Stimulated activated CD8-positive, alpha-beta memory T cell treated with anti-CD3 and anti-CD28 coated beads, Interleukin-4, amount 100 ng/mL, for 1 hour (primary cell): ENCODE results near the gene STARD8.

Experiments
- DNase-seq, 2 donors: peaks; one replicate each; pipeline ENCODE4 v3.0.0-alpha.2; 2020; ENCODE audit warnings: low read depth in 2 of 2, low spot score in 1 of 2

Gene STARD8

DNA sequence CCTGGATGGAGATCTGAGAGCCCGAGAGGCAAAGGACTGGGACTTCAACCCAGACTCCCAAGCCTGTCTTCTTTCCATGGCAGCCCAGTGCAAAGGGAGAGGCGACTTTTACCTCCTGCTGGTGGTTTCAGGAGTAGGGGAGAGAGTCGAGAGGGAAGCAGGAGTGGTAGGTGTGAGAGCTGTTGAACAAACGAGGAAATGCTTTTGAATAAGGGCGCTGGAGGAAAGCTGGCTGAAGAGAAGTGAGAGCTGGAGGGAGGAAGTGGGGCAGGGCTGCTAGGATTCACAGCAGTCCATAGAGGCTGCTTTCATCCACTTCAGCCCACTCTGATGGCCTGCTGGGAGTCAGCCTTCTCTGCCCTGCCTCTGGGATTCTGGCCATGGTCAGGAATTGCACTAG, 99.5 kb downstream of the STARD8 start:
- no peak for DNase-seq

DNA sequence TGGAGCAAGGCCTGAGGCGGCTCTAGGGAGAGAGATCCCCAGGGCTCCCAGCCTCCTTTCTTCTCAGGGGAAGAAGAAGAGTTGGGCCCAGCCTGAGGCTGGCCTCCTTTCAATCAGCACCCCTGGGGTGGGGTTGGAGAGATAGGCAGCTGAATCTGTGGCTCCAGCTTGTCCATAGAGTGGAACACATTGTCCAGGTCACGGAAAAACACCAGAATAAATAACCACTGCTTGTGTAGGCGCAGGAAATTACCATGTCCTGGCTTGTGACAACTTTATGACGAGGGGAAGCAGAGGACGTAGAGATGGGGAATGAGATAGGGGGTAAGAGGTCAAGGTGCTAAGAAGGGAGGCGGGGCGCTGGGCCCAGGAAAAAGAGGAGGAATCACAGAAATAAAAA, 100.6 kb downstream of the STARD8 start:
- no peak for DNase-seq

DNA sequence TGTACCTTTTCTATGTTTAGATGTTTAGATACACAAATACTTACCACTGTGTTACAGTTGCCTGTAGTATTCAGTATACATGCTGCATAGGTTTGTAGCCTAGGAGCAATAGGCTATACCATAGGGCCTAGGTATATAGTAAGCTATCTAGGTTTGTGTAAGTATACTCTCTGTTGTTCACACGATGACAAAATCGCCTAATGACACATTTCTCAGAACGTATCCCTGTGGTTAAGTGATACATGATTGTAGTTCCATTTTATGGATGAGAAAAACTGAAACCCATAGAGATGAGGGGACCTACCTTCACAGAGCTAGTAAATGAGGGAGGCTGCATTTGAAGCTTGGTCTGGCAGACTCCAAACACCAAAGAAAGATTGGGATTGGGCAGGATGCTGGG, 102.0 kb downstream of the STARD8 start:
- DNase-seq = no peak

DNA sequence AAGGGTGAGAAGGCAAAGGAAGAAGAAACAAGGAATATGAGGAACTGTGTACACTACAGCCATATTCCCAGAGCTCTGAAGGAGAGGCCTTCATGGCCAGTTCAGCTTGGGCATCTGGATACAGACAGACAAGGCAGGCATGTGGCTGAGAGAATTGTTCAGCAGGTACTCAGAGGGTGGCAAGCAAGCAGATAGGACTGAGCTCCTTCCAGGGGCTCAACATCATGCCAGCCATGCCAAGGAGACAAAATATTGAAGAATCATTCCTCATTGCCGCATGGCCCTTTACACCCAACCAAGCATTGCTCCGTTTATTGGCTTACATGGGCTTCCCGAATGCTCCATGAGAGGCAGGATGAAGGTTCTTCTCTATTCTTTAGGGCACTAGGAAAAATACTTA, 102.8 kb downstream of the STARD8 start:
- no peak for DNase-seq

DNA sequence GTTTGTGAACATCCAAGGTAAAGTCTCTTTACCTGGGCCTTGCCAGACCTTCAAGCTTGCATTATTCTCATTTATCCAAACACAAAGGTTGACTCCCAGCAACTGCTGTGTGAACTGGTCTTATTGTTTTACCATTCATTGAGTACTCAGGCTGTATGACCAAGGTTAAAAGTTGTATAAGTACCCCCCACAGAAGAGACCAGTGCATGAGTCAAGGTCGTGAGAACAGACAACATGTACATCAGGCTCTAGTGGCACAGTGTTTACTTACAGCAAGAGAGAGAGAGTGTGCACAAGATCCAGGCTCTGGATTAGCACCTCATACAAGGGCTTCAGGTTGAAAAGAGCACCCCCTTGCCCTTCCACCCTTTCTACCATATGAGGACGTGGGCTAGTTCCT, 103.9 kb downstream of the STARD8 start:
- DNase-seq = no peak

DNA sequence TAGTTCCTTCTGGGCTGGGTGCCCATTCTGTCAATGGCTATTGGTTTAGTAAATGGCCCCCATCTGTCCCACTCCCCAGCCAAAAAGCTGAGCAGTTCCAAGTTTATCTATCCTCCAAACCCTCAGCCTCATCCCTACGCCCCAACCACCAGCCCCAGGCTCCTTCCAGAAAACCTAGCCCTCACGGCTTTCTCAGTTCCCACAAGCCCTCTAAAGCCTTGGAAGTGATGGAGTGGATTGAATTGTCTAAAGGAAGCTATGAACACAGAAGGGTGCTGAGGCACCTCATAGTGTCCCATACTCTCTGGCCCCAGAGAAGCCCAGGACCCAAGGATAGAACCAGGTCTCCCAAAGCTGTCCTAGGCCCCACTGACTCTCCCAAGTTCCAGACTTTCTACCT, 105.8 kb downstream of the STARD8 start:
- no peak for DNase-seq

DNA sequence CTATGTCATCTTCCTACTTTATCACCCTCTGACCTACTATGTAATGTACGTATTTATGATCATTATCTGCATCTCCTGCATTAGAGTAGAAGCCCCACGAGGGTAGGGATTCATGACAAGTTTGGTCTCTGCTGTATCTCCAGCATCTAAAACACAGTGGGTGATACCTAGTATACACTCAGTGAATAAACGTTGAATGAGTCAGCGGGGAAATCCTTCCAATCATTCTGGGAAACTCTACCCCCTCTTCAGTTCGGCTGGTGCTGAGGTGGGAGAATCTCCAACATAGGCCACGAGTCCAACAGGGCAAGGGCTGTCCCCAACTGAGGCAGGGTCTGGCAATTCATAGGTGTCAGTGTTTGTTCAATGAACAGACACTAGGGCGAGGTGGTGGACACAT, 106.9 kb downstream of the STARD8 start:
- DNase-seq = no peak

DNA sequence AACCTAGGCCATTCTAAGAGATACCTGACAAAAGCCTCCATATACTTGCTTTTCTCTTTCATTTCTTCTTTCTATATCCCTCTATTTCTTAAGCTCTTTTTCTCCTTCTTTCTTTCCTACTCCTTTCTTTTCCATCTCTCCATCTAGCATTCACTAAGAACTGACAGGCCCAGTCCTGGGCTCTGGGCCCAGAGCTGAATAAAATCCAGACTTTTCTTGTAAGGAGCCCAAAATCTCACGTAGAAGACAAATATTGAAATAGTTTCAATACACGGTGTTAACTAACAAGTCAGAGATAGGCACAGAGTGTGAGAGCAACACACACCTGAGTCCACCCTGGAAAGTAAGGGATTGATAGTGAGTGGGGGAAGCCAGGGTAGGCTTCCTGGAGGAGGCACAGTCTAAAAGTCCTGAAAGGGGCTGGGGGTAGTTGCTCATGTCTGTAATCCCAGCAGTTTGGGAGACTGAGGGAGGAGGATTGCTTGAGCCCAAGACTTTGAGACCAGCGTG, 108.2 kb downstream of the STARD8 start:
- DNase-seq = no peak

DNA sequence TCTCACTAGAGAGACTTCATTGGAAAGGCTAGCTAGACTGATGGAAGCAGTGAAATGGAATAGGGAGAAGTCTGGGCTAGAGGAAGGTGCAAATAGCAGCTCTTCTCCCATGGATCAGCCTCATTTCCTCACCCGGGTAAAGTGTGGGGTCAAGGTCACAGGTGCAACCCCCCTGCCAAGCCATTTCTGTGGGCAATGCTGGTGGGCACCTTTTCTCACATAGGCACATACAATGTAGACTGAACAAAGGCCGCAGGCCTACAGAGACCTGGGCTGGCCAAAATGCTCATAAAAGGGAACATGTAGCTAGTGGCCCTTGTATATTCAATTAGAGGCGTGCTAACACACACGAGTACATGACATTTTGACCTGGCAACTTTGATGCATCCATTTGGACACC, 109.9 kb downstream of the STARD8 start:
- DNase-seq = no peak

DNA sequence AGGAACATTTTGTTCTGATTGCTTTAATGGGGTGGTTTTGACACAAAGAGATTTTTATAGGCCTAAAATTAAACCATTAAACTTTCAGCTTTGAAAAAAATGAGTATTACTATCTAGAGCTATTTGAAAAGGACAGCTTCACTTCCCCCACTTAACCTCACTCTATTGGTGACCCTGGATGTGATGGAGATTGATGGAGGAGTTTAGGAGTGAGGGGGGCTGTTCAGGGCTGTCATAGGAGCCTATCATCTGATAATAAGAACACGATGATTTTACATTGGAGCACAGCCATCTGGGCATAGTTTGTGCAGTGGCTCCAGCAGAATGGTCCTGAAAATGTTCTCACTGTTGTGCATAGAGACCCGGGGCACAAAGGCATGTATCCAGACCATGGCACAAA, 110.3 kb downstream of the STARD8 start:
- no peak for DNase-seq

DNA sequence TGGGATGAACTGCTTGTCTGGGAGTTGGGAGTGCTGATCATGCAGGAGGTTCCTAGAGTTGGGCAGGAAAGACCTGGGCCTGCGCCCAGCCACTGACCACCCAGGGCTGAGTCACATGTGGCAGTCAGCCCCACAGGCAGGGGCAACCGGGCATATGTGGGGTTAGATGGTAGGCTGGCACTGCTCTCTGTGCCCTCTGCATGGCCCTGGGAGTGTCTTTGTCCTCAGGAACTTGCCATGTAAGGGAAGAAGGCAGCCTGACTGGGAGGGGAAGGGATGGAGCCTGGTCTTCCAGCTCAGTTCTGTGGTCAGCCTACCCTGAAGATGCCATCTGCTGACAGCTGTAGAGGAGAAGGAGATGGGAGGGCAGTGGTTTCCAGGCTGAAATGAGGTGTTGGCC, 111.2 kb downstream of the STARD8 start:
- no peak for DNase-seq

DNA sequence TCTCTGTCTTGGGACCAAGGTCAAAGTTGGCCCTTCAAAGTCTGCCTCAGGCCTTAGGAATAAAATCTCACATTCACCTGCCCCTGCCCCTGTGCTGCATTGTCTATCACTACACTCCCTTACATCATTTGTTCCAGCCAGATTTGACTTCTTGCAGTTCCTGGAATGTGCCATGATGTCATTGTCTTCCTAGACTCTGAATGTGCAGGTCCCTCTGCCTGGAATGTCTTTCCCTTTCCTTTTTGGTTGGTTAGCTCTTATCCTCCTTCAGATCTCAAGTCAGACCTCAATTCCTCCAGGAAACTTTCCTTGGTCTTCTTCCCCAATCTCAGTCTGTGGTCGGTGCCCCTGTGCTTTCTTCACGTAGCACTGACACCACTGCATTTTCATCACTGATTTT, 113.6 kb downstream of the STARD8 start:
- no peak for DNase-seq

DNA sequence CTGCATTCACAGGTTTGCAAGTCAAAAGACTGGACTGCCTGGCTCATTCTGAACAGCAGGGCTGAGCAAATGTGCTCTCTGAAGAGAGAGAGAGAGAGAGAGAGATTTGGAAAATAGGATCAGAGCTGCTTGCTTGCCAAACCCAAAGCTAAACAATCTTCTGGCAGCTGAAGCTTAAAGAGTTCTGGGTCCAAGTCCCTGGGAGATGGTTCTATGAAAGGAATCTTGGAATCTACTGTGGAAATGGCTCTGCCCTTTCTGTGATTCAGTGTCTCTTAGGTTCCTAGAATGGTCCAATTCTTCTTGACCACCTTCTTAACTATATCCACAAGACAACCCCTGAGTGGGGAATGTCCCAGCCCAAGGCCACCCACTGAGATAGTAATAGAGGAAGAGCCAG, 115.3 kb downstream of the STARD8 start:
- no peak for DNase-seq

DNA sequence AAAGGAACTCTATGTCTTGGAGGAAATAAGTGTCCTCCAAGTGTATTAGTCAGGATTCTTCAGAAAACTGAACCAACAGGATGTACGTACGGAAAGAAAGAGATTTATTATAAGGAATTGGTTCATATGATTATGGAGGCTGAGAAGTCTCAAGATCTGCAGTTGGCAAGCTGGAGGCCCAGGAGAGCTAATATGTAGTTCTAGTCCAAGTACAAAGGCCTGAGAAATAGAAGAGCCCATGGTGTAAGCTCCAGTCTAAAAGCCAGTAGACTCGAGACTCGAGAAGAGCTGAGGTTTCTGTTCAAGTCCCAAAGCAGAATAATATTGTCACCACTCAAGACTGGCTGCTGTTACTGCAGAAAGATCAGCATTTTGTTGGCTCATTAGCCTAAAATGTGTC, 116.0 kb downstream of the STARD8 start:
- no peak for DNase-seq
